Vagina (tissue), 2 donors: ENCODE data around the gene FBXW4.

Experiments
- CTCF ChIP-seq, 3 experiments: fragments of 450-650 bp in 2 of 3; fragments of 200-600 bp in 1 of 3; sonication (generic) in 1 of 3; IDR thresholded peaks; one replicate each; pipeline ENCODE4 v1.5.1; 2017 to 2019; ENCODE audit warnings: antibody characterized with exemption in 3 of 3, mild to moderate bottlenecking in 2 of 3, moderate library complexity in 2 of 3
- POLR2AphosphoS5 ChIP-seq, 2 donors: sonication (generic); formaldehyde crosslinking; IDR thresholded peaks; one replicate each; pipeline ENCODE4 v1.9.0; 2017; ENCODE audit warnings: antibody characterized with exemption in 2 of 2, mild to moderate bottlenecking in 2 of 2, low read depth in 1 of 2; ENCODE audit not compliant: insufficient read depth in 1 of 2

- TF ChIP-seq CTCF (IDR thresholded peaks at IDR 0.05) (no peak), POLR2AphosphoS5 (IDR thresholded peaks at IDR 0.05; ENCODE audit: insufficient read depth in 1 of 2, low read depth in 1 of 2) (no peak)
These were observed 81.3 kb downstream of the FBXW4 start for GRCh38 chr10:101613646-101614045.
